ENCODE measurements around the gene RBM33. TPM values are rescaled to one million over a fixed set of nuclear protein-coding genes. Genes with fewer than 3 reads are reported as not detected.

RBM33 gene
- total and polyA plus RNA-seq, 5 donors: 16.6 to 39.1 (median 38.0) TPM

DNA sequence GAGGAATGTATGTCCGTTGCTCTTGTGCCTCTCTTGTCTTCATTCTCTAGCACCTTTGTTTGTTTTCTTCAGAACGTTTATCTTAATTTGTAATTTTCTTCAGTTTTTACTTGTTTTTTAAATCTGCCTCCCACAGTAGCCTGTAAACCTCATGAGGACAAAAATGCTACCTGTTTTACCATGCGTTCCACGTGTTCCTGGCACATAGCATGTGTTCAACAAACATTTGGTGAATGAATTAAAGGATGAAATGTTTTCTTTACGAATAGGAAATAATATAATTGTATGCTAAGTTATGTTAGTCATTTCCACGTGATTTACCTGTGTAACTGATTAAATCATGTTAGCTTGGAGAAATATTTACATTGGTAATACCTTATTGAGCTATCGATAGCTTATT, 2.2 kb downstream of the RBM33 start:
- H3K9me3 ChIP-seq (ENCODE audit: control insufficient read depth, low read length): no peaks in the 10 kb centered on the region
- H3K4me3 ChIP-seq (ENCODE audit: low read length): no peak overlapping the region
- 80% methylated on average over 7 of the region's 7 CpGs for WGBS
- intact Hi-C loops (cut with DNase I): no loop called here
- H3K4me1 ChIP-seq (ENCODE audit: control insufficient read depth, insufficient read depth, low read length): peaks cover 4% of the 10 kb centered on the region
- ATAC-seq (no peak), DNase-seq (no peak)
- H3K27me3 ChIP-seq (ENCODE audit: control insufficient read depth, insufficient read depth): no peaks in the 10 kb centered on the region
- H3K27ac ChIP-seq (ENCODE audit: low read length): no peak overlapping the region

DNA sequence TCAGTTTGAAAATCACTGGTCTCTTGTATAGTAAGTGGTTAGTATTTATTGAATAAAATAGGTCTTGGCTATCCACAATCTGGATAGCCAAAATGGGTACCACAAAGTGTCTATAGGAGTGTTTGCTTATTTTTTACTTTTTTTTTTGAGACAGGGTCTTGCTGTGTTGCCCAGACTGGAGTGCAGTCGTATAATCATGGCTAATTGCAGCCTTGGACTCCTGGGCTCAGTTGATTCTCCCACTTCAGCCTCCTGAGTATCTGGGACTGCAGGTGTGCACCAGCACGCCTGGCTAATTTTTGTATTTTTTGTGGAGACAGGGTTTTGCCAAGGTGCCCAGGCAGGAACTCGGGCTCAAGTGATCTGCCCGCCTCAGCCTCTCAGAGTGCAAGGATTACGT, 2.8 kb downstream of the RBM33 start:
- 87% methylated on average over 5 of the region's 5 CpGs for WGBS
- DNase-seq: no peak
- no peaks in the 10 kb centered on the region for H3K27me3 ChIP-seq (ENCODE audit: control insufficient read depth, insufficient read depth)
- H3K4me1 ChIP-seq (ENCODE audit: control insufficient read depth, insufficient read depth, low read length): peaks cover 4% of the 10 kb centered on the region
- no peak for ATAC-seq
- no peaks in the 10 kb centered on the region for H3K9me3 ChIP-seq (ENCODE audit: control insufficient read depth, low read length)
- no peak overlapping the region for H3K27ac ChIP-seq (ENCODE audit: low read length)
- no peak overlapping the region for H3K4me3 ChIP-seq (ENCODE audit: low read length)
- intact Hi-C loops (cut with DNase I): no loop called here

DNA sequence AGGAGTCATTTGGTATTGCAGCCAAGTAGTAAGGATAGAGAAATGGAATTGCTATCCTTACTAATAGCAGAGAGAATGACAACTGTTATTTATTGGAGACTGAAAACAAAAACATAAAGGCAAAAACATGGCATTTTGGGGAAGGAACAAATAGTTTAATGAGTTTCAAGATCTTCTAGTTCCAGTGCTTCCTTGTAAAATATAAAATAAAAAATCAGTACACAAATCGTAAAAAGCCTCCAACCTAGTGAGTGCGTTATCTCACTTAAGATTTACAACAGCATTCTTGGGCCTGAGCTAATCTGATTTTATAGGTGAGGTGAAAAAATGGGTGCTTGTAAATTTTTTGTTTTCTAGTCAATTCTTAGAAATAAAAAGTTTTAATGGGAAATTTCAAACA, 3.3 kb downstream of the RBM33 start:
- H3K4me3 ChIP-seq (ENCODE audit: low read length): no peak overlapping the region
- peaks cover 4% of the 10 kb centered on the region for H3K4me1 ChIP-seq (ENCODE audit: control insufficient read depth, insufficient read depth, low read length)
- no peaks in the 10 kb centered on the region for H3K27me3 ChIP-seq (ENCODE audit: control insufficient read depth, insufficient read depth)
- H3K27ac ChIP-seq (ENCODE audit: low read length): no peak overlapping the region
- WGBS: 99% methylated on average over 2 of the region's 2 CpGs
- H3K9me3 ChIP-seq (ENCODE audit: control insufficient read depth, low read length): no peaks in the 10 kb centered on the region
- ATAC-seq (no peak), DNase-seq (no peak)
- intact Hi-C loops (cut with DNase I): no loop called here

DNA sequence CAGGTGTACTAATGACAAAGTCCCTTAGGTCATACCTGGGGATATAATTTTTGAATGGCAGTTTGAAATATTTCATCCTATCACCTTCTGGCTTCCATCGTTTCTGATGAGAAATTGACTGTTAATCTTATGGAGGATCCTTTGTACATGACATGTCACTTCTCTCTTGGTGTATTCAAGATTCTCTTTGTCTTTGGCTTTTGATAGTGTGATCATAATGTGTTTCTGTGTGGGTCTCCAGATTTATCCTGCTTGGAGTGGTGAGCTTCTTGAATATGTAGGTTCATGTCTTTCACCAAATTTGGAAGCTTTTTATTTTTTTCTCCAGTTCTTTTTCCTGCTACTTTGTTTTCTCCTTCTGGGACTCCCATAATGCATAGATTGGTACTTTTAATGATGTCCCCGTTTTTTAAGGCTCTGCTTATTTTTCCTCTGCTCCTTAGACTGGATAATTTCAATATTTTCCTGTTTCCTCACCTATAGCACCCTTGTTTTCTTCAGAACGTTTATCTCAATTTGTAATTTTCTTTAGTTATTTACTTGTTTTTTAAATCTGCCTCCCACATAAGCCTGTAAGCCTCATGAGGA, 4.4 kb downstream of the RBM33 start:
- peaks cover 6% of the 10 kb centered on the region for H3K4me1 ChIP-seq (ENCODE audit: control insufficient read depth, insufficient read depth, low read length)
- 95% methylated on average over 3 of the region's 3 CpGs for WGBS
- DNase-seq: no peak
- no peak for ATAC-seq
- intact Hi-C loops (cut with DNase I): no loop called here
- no peak overlapping the region for H3K4me3 ChIP-seq (ENCODE audit: low read length)
- H3K9me3 ChIP-seq (ENCODE audit: control insufficient read depth, low read length): no peaks in the 10 kb centered on the region
- H3K27ac ChIP-seq (ENCODE audit: low read length): no peak overlapping the region
- H3K27me3 ChIP-seq (ENCODE audit: control insufficient read depth, insufficient read depth): no peaks in the 10 kb centered on the region

DNA sequence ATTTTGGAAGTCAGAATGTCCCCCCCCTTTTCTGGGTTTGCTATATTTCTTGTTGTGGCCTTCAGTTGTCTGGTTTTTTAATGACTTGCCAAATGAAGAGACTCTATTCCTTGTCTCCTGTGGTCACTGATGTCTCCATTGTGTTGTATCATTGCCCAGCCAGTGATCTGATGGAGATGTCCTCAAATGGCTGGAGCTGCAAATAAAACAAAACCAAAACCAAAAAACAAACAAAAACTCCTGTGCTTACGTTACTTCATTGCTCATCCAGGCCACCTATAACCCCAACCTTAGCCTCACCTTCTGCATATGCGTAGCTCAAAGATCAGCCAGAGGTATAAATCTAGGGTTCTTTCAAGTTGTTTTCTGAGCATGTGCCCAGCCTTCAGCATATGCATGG, 5.1 kb downstream of the RBM33 start:
- intact Hi-C loops (cut with DNase I): no loop called here
- WGBS: 98% methylated on average over 2 of the region's 2 CpGs
- H3K9me3 ChIP-seq (ENCODE audit: control insufficient read depth, low read length): no peaks in the 10 kb centered on the region
- H3K27me3 ChIP-seq (ENCODE audit: control insufficient read depth, insufficient read depth): no peaks in the 10 kb centered on the region
- H3K4me3 ChIP-seq (ENCODE audit: low read length): no peak overlapping the region
- DNase-seq (no peak), ATAC-seq (no peak)
- peaks cover 6% of the 10 kb centered on the region for H3K4me1 ChIP-seq (ENCODE audit: control insufficient read depth, insufficient read depth, low read length)
- H3K27ac ChIP-seq (ENCODE audit: low read length): no peak overlapping the region

DNA sequence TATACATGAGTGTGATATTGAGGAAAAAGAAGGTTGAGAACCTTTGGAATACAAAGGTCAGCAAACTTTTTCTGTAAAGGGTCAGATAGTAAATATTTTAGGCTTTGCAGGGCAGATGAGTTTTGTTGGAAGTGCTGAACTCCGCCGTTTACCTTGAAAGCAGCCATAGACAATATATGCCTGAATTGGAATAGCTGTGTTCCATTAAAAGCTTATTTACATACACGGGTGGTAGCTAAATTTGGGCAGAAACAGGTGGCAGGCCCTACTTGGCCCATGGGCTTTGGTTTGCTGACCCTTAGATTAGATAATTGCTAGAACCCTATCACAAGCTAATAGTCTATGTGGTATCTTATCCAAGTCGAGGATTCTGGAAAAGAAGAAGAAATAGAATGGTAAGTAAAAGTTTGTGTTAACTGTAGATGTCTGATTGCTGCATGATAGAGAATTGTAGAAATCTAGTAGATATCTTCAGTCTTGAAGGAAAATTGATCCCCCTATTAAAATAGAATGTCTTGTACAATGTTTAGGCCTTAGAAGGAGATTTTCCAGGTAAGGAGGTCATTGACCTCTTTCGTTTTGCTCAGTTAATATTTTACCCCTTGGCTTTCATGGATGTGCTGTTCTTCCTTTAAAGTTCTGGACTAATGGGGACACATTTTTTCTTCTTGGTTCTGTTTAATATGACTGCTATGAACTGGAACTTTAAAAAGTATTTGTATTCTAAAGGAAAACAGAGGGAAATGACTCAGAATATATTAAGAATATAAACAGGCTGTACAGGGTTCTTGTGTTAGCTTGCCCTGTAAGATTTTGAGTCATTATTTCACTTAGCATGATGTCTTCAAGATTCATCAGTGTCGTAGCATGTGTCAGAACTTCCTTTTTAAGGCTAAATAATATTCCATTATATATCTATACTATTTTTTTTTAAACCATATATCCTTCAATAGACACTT, 8.0 kb downstream of the RBM33 start:
- intact Hi-C loops (cut with DNase I): no loop called here
- Histone ChIP-seq H3K27me3 (ENCODE audit: control insufficient read depth, insufficient read depth) (no peaks in the 10 kb centered on the region), H3K4me3 (ENCODE audit: low read length) (no peak overlapping the region), H3K9me3 (ENCODE audit: control insufficient read depth, low read length) (no peaks in the 10 kb centered on the region), H3K4me1 (ENCODE audit: control insufficient read depth, insufficient read depth, low read length) (peaks cover 3% of the 10 kb centered on the region), H3K27ac (ENCODE audit: low read length) (no peak overlapping the region)
- no peak for ATAC-seq
- no peak for DNase-seq
- WGBS: 85% methylated on average over 6 of the region's 6 CpGs

DNA sequence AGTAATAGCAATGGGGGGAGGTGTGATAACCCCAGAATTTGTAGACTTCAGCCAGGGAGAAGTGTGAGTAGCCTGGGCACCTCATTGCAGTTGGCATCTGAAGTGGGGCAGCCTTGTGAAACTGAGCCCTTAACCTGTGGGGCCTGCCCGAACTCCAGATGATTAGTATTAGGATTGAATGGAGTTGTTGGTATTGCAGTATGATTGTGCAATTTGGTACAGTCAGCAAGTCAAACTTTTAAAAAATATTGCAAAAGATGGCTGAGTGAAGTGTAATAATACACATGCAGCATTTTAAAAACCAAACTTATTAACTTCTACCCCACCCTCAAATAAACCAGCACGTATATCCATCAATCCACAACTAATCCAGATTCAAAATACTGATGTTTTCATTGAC, 9.3 kb downstream of the RBM33 start:
- intact Hi-C loops (cut with DNase I): no loop called here
- peak; percentile 48 to 57 for ATAC-seq
- no peak for DNase-seq
- no peak overlapping the region for H3K27ac ChIP-seq (ENCODE audit: low read length)
- H3K4me3 ChIP-seq (ENCODE audit: low read length): no peak overlapping the region
- peaks cover 2% of the 10 kb centered on the region for H3K4me1 ChIP-seq (ENCODE audit: control insufficient read depth, insufficient read depth, low read length)
- H3K9me3 ChIP-seq (ENCODE audit: control insufficient read depth, low read length): no peaks in the 10 kb centered on the region
- WGBS: 71% methylated on average over 2 of the region's 2 CpGs
- no peaks in the 10 kb centered on the region for H3K27me3 ChIP-seq (ENCODE audit: control insufficient read depth, insufficient read depth)

DNA sequence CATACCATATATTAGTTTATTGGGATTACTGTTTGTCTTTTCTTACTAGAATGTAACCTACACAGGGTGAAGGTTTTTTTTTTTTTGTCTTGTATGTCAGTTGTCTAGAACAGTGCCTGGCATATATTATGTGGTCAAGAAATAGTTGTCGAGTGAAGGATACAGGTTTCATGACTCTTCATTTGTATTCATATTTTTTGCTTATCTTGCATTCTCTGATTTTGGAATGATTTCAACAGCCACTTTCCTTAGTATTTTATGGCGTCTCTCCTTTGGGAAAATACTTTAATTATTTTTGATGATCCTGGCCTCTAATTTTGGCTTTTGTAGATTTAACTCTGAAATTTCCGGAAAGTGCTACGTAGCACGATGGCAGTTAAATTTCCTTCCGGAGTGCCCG, 12.4 kb downstream of the RBM33 start:
- Histone ChIP-seq H3K27me3 (ENCODE audit: control insufficient read depth, insufficient read depth) (no peaks in the 10 kb centered on the region), H3K9me3 (ENCODE audit: control insufficient read depth, low read length) (no peaks in the 10 kb centered on the region), H3K4me1 (ENCODE audit: control insufficient read depth, insufficient read depth, low read length) (peaks cover 2% of the 10 kb centered on the region), H3K4me3 (ENCODE audit: low read length) (no peak overlapping the region), H3K27ac (ENCODE audit: low read length) (no peak overlapping the region)
- intact Hi-C loops (cut with DNase I): no loop called here
- WGBS: 80% methylated on average over 7 of the region's 7 CpGs
- ATAC-seq: no peak
- no peak for DNase-seq

DNA sequence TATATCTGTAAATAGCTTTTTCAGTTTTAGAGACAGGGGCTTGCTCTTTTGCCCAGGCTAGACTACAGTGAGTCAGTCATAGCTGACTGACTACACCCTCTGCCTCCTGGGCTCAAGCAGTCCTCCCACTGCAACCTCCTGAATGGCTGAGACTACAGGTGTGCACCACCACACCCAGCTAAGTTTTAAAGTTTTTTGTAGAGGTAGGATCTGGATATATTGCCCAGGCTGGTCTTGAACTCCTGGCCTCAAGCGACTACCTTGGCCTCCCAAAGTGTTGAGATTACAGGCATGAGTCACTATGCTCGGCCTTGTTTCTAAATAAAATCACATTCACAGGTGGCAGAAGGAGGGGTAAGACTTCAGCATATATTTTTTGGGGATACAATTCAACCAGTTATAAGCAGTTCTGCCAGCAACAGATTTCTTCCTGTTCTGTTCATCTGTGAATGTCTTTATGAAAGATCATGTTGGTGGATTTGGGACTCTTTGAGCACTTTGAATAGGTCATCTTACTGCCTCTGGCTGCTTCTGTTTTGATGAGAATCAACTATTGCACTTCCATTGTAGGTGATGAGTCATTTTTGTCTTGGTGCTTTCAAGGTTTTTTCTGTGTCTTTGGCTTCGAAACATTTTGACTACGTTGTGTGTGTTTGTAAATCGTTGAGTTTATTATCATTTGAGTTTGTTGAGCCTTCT, 15.7 kb downstream of the RBM33 start:
- peaks cover 3% of the 10 kb centered on the region for H3K4me1 ChIP-seq (ENCODE audit: control insufficient read depth, insufficient read depth, low read length)
- no peaks in the 10 kb centered on the region for H3K9me3 ChIP-seq (ENCODE audit: control insufficient read depth, low read length)
- no peaks in the 10 kb centered on the region for H3K27me3 ChIP-seq (ENCODE audit: control insufficient read depth, insufficient read depth)
- H3K4me3 ChIP-seq (ENCODE audit: low read length): no peak overlapping the region
- ATAC-seq (no peak), DNase-seq (no peak)
- no peak overlapping the region for H3K27ac ChIP-seq (ENCODE audit: low read length)
- WGBS: 92% methylated on average over 5 of the region's 5 CpGs
- intact Hi-C loops (cut with DNase I): no loop called here

DNA sequence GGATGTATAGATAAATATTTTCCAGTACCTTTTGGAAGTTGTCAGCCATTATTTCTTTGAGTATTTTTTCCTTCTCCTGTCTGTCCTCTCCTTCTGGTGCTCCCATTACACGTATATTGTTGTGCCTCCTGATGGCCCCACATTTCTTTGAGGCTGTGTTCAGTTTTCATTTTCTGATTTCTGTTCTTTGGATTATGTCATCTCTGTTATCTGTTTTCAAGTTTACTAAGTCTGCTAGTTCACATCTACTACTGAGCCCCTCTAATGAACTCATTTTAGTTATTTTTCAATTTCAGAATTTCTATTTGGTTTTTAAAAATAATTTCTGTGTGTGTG, 16.3 kb downstream of the RBM33 start:
- intact Hi-C loops (cut with DNase I): no loop called here
- Histone ChIP-seq H3K9me3 (ENCODE audit: control insufficient read depth, low read length) (no peaks in the 10 kb centered on the region), H3K4me1 (ENCODE audit: control insufficient read depth, insufficient read depth, low read length) (peaks cover 4% of the 10 kb centered on the region), H3K27ac (ENCODE audit: low read length) (no peak overlapping the region), H3K4me3 (ENCODE audit: low read length) (no peak overlapping the region), H3K27me3 (ENCODE audit: control insufficient read depth, insufficient read depth) (no peaks in the 10 kb centered on the region)
- ATAC-seq: no peak
- WGBS: 92% methylated on average over 1 of the region's 1 CpG
- no peak for DNase-seq

DNA sequence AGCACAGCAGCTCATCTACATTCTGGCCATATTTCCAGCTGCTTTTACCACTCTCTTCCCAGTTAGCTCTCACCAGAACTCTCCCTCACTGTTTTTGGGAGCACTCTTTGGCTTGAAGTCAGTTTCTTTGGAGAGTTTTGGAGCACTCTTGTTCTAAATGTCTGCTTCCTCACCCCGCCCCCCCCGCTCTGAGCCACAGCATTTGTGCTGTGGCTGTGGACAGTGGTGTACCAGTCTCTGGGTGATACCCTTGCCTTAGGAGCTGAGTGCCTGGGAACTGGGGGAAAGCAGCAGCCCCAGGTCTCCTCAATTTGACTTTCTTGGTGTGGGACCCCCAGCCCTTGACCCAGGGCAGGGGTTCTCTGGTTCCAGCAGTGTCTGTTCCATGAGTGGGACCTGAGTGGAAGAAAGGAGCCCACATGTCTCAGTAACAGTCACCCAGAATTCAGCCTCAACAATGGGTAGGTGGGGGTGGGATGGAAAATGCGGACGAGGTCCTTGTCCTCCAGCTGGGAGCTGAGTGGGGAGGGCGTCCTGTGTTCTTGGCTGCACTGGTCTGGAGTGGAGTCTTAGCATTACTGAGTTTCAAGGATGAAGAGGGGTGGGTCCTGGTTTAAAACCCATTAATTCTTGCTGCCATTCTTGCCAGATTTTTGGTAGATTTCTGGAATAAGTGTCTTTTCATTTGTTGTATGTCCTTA, 18.0 kb downstream of the RBM33 start:
- WGBS: 90% methylated on average over 5 of the region's 5 CpGs
- no peak for ATAC-seq
- H3K27ac ChIP-seq (ENCODE audit: low read length): no peak overlapping the region
- no peaks in the 10 kb centered on the region for H3K27me3 ChIP-seq (ENCODE audit: control insufficient read depth, insufficient read depth)
- intact Hi-C loops (cut with DNase I): no loop called here
- no peak for DNase-seq
- no peak overlapping the region for H3K4me3 ChIP-seq (ENCODE audit: low read length)
- H3K9me3 ChIP-seq (ENCODE audit: control insufficient read depth, low read length): no peaks in the 10 kb centered on the region
- peaks cover 6% of the 10 kb centered on the region for H3K4me1 ChIP-seq (ENCODE audit: control insufficient read depth, insufficient read depth, low read length)
